GM19455 (cell line): Measurements from ENCODE around the gene OTOP3.
"Not testable (repeated sequence)": the region's sequence is repeated elsewhere in the genome, so short reads cannot be mapped to it uniquely, and the experiment has no call there.

Experiments
- ATAC-seq: cut with Tn5 transposase; IDR thresholded peaks from one replicate; pipeline ENCODE4 v1.9.1; 2021; ENCODE audit not compliant: unreplicated experiment

Gene OTOP3

GRCh38 chr17:74935585-74936469 is at the start of gene OTOP3:
OTOP3 (plus strand) TSS chr17:74935898; CDS start chr17:74935922, 24 bp downstream.
- no peak for ATAC-seq

DNA sequence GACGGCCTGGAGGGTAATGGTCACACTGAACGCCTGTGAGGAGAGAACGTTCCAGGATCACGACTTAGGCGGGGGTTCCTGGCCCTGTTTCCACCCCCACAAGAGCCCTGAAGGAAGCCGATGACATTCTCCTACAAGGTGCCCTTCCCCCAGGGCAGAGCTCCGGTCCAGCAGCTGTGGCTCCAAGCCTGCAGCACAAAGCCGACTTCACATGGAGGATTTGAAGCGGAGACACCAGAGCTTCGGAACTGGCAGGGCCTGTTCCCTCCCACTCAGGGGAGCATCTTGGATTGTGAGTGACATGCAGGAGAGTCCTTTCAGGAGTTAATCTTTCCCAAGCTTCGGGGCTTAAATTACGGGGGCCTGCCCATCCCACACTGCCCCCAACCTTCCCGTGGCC is 47.2 kb upstream of the OTOP3 start:
- no peak for ATAC-seq

DNA sequence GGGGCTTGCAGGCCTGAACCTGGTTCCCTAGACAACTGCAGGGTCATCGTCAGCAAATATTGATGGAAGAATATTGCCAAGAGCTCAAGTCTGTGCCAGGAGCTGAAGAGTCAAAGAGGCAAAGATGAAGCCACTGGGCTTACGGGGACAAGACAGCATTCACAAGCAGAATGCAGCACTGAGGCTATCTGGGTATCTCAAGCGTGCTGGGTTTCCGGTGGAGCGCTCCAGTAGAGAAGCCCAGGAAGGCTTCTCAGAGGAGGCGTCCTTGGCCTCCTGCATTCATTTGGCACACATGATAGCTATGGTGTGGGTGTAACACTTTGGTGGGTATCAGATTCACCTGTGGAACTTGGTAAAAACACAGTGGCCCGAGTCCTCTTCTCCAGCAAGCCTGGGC is 45.1 kb upstream of the OTOP3 start:
- ATAC-seq: no peak

- no peak for ATAC-seq
Measured at GRCh38 chr17:74892013-74892841, 43.5 kb upstream of the OTOP3 start.

DNA sequence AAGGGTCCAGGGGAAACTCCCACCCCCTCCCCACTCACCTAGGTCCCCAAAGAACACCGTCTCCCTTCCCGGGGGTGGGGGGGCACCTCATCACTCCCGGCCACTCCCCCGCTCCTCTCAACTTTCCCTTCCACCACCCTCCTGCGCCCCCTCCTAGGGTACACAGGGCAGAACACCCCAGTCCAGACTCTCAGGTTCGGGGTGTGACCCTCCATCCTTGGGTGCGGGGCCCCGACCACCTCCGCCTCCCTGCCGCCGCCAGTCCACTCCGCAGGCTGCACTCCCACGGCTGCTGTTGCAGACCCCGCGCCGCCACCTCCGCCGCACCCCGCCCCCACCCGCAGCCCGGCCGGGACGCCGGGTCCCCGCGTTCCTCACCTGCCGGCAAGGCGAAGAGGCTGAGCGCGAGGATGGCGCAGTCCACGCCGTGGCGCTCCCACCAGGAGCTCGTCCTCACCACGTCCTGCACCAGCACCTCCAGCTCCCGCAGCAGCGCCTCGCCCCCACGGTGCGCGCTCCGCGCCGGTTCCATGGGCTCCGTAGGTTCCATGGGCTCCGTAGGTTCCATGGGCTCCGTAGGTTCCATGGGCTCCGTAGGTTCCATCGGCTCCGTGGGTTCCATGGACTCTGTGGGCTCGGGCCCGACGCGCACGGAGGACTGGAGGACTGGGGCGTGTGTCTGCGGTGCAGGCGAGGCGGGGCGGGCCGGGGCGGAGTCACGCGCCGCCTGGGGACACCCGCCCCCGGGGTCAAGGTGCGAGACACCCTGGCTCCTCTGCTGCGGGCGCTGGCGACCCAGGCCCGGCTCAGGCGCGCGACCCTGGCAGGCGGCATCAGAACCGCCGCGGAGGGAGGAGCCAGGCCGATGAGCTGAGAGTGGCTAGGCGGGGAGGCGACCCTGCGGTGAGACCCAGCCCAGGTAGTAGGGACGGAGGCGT is 42.5 kb upstream of the OTOP3 start, which contains the start of gene FADS6:
TSS of gene FADS6 (minus strand) at position 660 of the 938 bp plus-strand sequence. CDS start at position 622, 38 bp downstream.
- ATAC-seq: no peak

- no peak for ATAC-seq
Measured at GRCh38 chr17:74893936-74894671, 41.6 kb upstream of the OTOP3 start.

DNA sequence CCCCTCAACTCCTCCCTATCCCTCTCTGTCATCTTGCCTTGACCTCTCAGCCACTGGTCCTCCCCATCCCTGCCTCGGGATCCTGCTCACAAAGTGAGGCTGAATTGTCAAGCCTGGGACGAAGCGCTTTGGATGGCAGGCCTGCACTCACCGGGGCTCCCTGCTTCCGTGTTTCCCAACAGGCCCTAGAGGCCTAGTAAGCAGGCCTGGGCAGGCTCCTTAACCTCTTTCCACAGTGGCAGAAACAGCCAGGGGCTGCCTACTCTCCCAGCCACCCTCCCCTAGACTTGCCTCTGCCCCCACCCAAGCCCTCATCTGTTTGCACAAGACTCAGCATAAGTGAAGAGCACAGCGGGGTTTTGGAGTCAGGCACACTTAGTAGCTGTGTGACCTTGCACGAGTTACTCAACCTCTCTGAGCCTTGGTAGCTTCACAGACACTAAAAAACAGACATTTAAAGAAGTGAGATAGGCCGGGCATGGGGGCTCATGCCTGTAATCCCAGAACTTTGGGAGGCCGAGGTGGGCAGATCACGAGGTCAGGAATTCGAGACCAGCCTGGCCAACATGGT is 37.2 kb upstream of the OTOP3 start:
- no peak for ATAC-seq

- ATAC-seq: no peak
Measured at GRCh38 chr17:74900208-74900607, 35.5 kb upstream of the OTOP3 start.

DNA sequence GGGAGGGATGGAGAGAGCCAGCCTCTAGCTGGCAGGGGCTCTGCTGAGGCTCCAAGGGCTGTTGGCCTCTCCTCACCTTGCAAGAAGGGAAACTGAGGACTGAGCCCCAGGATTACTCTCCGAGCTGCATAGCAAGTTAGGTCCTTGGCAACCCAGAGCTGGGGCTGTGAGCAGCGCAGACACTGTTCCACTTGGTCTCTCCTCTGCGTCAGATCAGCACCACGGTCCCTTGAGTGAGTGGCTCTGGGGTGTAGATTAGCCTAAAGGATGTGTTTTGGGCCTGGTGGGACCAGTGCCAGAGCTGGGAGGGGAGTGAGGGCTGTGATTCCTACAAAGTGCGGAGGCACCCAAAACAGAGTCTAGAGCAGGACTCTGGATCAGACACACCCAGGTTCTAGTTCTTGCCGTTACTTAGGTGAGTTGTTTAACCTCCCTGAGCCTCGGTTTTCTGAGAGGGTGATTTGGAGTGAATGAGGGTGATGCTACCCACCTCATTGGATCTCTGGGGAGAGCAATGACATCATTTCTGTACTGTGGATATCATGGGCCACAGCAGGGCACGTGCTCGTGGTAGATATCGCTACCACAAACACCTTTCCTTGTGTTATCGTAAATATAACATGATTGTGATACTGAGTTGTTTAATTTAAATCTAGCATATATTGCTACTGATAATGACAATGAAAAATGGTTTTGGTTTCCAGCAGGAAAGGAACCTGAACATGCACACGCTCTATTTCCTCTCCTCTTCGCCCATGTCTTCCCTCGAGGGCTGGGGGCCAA is 34.2 kb upstream of the OTOP3 start:
- ATAC-seq: no peak

GRCh38 chr17:74903034-74903433 is 32.7 kb upstream of the OTOP3 start:
- ATAC-seq: no peak

DNA sequence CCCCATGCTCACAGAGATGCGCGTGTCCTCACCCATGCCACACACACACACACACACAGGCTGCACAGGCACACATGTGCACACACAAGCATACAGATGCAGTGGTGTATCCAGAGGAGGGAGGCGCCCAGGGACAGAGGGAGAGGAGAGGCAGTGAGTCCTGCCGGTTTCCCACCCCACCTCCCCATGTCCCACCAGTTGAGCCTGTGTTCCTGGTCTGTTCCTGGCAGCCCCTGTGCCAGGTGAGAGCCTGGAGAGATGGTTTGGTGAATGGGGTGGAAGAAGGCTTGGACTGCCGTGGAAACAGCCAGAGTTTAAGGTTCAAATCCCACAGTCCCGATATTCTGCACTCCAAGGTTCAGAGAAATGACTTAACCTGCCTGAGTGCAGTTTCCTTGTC is 32.0 kb upstream of the OTOP3 start:
- no peak for ATAC-seq

DNA sequence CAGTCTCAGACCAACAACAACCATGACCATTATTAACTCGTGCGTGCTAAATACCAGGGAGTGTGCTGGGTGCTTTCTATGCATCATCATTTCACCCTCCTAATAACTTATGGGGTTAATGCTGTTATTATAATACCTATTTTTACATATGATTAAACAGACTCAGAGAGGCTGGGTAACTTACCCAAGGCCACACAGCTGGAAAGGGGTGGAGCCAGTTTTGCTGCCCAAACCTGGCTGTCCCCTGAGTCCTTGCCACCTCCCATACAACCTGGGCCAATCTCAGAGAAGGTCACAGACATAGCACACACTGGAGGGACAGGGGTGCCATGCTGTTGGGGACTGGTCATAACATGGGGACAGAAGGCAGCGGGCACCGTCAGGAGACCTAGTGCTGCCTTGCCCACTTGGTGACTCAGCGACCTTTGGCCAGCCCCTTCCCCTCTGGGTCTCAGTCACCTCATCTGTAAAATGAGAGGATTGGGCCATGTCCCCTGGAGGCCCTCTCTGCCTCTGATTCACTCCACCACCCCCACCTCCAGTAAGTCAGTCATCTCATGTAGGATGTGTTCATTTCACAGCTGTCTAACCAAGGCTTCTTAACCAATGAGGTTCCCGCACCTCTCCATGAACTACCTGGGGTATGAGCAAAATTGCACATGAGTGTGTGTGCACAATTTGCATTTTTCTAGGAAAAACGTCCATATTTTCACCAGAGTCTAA is 30.9 kb upstream of the OTOP3 start:
- no peak for ATAC-seq

GRCh38 chr17:74906214-74906793 is 29.4 kb upstream of the OTOP3 start:
- ATAC-seq: not testable (repeated sequence)

DNA sequence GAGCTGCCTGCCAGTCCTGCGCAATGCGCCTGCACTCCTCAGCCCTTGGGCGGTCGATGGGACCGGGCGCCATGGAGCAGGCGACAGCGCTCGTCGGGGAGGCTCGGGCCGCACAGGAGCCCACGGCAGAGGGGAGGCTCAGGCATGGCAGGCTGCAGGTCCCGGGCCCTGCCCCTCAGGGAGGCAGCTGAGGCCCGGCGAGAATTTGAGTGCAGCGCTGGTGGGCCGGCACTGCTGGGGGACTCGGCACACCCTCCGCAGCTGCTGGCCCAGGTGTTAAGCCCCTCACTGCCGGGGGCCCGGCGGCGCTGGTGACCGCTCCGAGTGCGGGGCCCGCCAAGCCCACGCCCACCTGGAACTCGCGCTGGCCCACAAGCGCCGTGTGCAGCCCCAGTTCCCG is 28.7 kb upstream of the OTOP3 start:
- ATAC-seq: no peak

GRCh38 chr17:74909097-74909496 is 26.6 kb upstream of the OTOP3 start:
- not testable (repeated sequence) for ATAC-seq

- ATAC-seq: not testable (repeated sequence)
Measured at GRCh38 chr17:74911423-74911822, 24.3 kb upstream of the OTOP3 start.

- ATAC-seq: no peak
Measured at GRCh38 chr17:74916136-74916850, 19.4 kb upstream of the OTOP3 start.
